HepG2 (cell line): ENCODE data around the gene PRSS22. TPM values are rescaled to one million over a fixed set of nuclear protein-coding genes. Genes with fewer than 3 reads are reported as not detected.
A peak's percentile ranks its signal among the peaks of the same experiment; 100 is the strongest.

Source experiments
- BCL3 ChIP-seq: sonication (generic); formaldehyde crosslinking; IDR thresholded peaks from 2 replicates; pipeline ENCODE4 v1.5.1; 2020; ENCODE audit warnings: mild to moderate bottlenecking, missing genetic modification reagents, moderate library complexity
- IKZF5 ChIP-seq: IDR thresholded peaks from 2 replicates; pipeline ENCODE4 v1.6.1; 2018; ENCODE audit warnings: missing genetic modification reagents, mild to moderate bottlenecking, missing compliant biosample characterization
- KDM3A ChIP-seq: IDR thresholded peaks from 2 replicates; pipeline ENCODE4 v1.6.1; 2018; ENCODE audit warnings: low read depth, missing compliant biosample characterization
- KIAA2018 ChIP-seq: sonication (generic); formaldehyde crosslinking; IDR thresholded peaks from 2 replicates; pipeline ENCODE4 v1.5.0; 2020; ENCODE audit warnings: mild to moderate bottlenecking, missing genetic modification reagents, borderline replicate concordance
- polyA plus RNA-seq, 8 experiments: library from polyadenylated mRNA; depleted of rRNA in 3 of 8; stranded (reverse) in 7 of 8; unstranded in 1 of 8; fragments of >200 nt; fragmentation: Illumina TruSeq in 4 of 8; extraction: Trizol in 4 of 8; gene quantifications; 2 replicates each; pipeline versions ENCODE4 v1.2.1 to v1.2.3, GENCODE V29; 2011 to 2016; ENCODE audit warnings: low read depth in 4 of 8, missing spikeins in 1 of 8, mixed read lengths in 1 of 8; ENCODE audit not compliant: insufficient read depth in 1 of 8
- total RNA-seq, 5 experiments: library from RNA; depleted of rRNA; stranded (reverse); fragments of >200 nt; fragmentation: Illumina TruSeq; extraction: Trizol; gene quantifications; 2 replicates each; pipeline ENCODE4 v1.2.3, GENCODE V29; 2016; ENCODE audit warnings: low read depth in 1 of 5

Gene PRSS22
- total and polyA plus RNA-seq, 2 of the 13 experiments (the other 11 are each of a cell fraction or from before 2014, with no cell fraction given) = 0.24 to 0.32 TPM

- TF ChIP-seq BCL3 (CRISPR knock-in tag) (peak; percentile 76; the same call in 1 of the 2 replicates), KDM3A (CRISPR knock-in tag) (peak; percentile 78), KIAA2018 (CRISPR knock-in tag) (peak; percentile 80; the same call in 1 of the 2 replicates), IKZF5 (peak; percentile 80)
These were observed 10.2 kb upstream of the PRSS22 start (continued) for GRCh38 chr16:2867987-2868789.
